NCI-H69 (cell line): ENCODE results near the gene ADCY1.

Source experiments
- DNase-seq: peaks from one replicate; lab custom pipeline; 2025; lab: John Stamatoyannopoulos, UW

Gene ADCY1

DNA sequence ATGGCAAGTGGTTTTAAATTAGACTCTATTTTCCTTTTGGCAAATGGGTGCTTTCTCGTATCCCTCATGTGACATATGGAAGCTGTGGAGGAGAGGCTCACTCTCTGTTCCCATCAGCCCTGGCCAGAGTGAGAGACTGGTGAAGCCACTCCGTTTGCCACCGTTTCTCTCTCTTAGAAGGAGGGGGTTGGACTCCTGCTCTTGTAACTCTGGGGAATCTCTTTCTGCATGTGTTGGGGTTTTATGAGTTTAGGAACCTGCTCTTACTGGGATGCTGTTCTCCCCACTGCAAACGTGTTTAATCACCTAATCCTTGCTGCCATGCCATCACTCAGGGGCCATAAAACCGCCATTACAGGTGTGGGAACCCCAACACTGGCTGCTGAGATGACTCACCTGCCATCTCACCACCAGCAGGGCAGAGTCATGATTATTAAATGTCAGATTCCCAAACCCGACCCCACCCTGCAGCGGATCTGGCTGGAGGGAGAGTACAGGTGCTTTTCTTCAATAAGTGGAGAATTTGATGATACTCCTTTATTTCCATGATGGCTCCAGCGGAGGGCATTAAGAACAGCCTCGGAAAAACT is 103.2 kb downstream of the ADCY1 start:
- no peak for DNase-seq

DNA sequence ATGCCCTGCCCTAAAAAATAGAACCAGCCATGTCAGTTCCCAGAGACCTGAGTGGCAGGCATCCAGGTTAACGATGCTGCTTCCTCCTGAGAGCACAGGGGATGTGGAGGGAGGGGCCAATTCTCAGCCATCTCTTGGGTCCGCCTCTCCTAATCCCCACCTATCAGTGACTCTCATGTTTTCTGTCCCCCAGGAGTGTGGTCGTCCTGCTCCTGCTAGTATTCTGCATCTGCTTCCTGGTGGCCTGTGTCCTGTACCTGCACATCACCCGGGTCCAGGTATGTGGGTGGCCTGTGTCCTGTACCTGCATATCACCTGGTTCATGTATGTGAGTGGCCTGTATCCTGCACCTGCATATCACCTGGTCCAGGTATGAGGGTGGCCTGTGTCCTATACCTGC is 105.3 kb downstream of the ADCY1 start:
- no peak for DNase-seq

- DNase-seq: no peak
Observed at GRCh38 chr7:45680776-45681175, 106.6 kb downstream of the ADCY1 start.

GRCh38 chr7:45681596-45682357 is 107.6 kb downstream of the ADCY1 start:
- DNase-seq: no peak

GRCh38 chr7:45682358-45682735 is 108.2 kb downstream of the ADCY1 start:
- DNase-seq: no peak

- DNase-seq: no peak
Observed at GRCh38 chr7:45682836-45683555, 108.8 kb downstream of the ADCY1 start.

DNA sequence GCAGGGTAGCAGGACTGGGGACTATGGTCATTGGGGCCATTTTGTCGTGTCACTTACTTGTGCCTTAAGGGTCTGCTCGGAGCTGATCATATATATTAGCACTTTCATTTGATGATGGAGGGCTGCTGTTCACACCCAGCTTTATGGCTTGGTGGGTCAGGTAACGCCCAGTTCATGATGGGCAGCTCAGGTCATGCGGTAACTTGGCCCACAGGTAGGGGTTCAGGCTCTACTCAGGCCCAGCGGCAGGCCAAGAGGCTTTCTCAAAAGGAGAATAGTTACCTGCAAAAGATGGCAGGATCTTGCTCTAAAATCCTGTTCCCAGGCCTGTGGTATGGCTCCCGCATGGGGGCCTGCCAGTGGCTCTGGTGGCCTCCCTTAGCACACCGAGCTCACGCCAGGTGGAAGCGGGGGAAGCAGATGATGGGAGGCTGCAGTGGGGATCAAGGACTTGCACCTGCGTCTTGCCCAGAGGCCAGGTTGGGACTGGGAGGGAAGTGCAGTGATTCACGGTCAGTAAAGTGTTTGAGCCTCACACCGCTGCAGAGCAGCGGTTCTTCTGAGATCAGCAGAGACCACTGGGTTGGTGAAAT is 109.5 kb downstream of the ADCY1 start:
- DNase-seq: no peak

DNA sequence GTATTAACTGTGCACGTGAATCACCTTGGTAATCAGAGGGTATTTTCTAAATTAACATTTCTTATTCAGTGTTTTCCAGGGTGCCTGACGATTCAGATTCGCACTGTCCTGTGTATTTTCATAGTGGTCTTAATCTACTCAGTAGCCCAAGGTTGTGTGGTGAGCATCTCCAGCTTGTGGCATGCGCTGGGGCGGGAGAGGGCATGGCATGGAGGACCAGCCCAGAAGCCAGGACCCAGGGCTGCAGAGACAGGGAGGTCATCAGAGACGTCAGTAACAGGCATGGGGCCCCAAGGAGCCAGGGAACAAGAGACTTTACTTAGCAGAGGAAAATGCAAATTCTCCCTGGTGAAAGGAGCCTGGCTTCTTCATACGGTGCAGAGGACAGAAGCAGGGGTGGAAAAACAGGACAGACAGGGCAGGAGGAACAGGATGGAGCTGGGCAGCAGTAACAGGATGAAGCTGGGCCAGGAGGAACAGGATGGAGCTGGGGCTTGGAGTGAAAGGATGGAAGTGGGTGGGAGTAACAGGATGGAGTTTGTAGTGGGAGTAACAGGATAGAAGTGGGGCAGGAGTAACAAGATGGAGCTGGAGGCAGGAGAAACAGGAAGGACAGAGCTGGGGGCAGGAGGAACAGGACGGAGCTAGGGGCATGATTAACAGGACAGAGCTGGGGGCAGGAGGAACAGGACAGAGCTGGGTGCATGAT is 110.9 kb downstream of the ADCY1 start:
- no peak for DNase-seq

DNA sequence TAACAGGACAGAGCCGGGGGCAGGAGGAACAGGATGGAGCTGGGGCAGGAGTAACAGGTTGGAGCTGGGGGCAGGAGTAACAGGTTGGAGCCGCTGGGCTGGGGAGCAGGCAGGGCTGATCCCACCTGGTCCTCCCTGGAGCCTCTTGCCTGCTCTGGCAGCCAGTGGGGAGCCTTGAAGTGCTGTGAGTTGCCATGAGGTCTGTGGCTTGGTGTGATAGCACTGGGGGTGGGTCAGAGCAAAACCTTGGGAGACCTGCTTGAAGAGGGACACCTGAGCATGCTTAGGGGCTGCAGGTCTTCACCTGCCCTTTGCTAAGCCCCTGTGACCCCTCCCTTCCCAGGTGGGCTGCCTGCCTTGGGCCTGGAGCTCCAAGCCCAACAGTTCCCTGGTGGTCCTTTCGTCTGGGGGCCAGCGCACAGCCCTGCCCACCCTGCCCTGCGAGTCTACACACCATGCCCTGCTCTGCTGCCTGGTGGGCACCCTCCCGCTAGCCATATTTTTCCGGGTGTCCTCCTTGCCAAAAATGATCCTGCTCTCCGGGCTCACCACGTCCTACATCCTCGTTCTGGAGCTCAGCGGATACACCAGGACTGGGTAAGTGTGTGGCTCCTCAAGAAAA is 111.6 kb downstream of the ADCY1 start:
- no peak for DNase-seq

- no peak for DNase-seq
Observed at GRCh38 chr7:45686441-45687184, 112.4 kb downstream of the ADCY1 start.

- DNase-seq: no peak
Observed at GRCh38 chr7:45687185-45687560, 113.0 kb downstream of the ADCY1 start.

DNA sequence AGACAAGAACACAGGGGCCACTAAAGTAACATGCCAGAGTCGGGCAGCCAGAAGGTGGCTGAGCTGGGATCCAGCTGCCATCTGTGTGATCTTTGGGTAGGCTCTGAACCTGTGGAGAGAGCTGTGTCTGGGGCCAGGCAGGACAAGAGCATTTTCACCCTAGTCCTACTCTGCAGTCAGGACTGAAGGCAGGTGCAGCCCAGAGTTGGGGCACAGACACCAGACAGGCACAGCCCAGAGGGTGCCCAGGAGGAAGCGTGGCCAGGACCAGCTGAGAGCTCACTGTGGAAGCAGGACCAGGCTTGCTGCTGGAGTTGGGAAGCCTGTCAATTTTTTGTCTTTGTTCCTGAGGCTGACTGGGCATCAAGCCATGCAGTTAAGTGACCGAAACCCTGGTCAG is 113.6 kb downstream of the ADCY1 start:
- DNase-seq: no peak

DNA sequence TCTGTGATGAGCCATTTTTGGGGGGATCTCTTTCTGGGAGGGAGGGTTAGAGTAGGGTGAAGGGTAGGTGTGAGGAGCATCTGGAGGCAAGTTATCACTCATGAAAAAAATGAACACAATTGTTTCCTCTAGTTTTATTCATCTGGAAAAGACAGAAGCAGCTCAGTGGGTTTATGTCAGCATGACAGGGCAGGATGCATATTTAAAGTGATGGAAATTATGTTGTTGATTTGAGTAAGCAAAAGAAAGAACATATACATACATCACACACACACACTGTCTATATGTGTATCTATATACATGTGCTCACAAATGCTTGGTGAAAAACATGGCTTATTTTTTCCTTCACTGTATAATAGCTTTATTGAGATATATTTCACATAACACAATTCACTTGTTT is 114.2 kb downstream of the ADCY1 start:
- DNase-seq: no peak

DNA sequence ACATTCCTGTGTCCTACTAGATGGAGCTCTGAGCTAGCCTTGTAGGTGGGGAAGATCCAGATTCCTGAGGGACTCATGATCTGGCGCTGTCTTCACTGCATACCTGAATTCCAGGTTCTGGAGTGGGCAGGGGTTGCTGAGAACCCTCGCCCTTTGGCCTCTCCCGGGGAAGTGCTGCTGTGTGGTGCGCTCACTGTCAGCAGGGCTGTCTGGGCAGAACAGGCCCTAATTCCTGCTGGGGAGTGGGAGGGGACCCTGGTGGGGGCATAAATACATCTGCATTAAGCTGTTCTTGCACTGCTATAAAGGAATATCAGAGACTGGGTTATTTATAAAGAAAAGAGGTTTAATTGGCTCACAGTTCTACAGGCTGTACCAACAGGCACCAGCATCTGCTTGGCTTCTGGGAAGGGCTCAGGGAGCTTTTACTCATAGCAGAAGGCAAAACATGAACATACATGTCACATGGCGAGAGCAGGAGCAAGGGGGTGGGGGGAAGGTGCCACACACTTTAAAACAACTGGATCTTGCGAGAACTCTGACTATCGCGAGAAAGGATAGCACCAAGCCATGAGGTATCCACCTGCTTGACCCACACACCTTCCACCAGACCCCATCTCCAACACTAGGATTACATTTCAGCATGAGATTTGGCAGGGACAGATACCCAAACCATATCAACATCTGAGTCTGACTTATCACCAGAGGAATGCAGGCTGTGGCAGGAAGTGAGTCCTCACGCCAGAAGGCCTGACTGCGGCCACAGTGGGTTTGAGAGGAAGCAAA is 115.0 kb downstream of the ADCY1 start:
- DNase-seq: no peak

GRCh38 chr7:45689797-45690761 is 115.9 kb downstream of the ADCY1 start:
- no peak for DNase-seq

DNA sequence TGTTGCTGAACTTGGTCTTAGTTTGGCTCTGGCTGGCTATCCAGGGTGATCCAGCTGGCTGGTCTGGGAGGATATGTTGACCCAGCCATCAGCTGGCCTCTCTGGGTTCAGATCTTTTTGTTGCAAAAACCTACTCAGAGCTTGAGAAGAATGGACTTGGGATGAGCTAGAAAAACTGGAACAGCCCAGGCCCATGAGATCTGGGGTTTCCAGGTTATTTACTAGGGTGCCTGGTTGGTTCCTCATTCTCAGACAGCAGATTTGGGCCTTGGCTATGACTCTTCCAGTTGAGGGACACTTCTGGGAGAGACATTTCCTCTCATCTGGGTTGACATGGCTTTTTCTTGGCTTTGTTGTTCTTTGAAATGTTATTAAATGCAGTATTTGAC is 116.6 kb downstream of the ADCY1 start:
- DNase-seq: no peak

- peak; percentile 20 for DNase-seq
Observed at GRCh38 chr7:45691155-45691656, 117.0 kb downstream of the ADCY1 start.

GRCh38 chr7:45692031-45692430 is 117.9 kb downstream of the ADCY1 start:
- DNase-seq: no peak
